ENCODE results near the gene TSPAN14.
"Not testable (repeated sequence)": the region's sequence is repeated elsewhere in the genome, so short reads cannot be mapped to it uniquely, and the experiment has no call there.

Gene TSPAN14

DNA sequence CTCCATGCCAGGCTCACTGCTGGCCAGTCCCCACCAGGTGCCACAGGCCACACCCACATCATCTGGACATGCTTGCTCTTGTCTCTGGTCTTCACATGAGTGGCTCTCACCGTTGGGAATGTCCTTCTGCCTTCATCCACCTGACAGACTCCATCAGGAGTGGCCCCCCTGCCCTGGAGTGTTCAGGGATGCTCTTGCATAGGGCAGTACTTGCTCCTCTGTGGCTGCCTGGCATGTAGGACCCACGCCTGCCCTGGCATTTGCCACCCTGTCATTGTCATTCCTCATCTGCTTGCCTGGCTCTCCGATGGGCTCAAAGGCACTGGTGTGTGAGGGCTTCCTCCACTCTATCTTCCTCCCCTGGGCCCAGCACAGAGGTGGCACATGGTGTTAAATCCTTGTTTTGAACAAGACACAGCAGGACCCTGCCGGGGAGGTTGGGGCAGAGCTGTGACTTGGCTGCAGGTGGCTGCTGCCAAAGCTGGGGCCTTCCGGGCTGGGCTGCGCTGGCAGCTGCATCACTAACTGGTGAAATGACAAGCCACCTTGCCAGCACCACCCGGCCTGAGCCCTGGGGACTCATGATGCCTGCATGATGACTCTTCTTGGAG lies 85.4 kb downstream of the TSPAN14 start:
- DNase-seq (ENCODE audit: low read depth in 4 of 4, low spot score in 1 of 4) = no peak

DNA sequence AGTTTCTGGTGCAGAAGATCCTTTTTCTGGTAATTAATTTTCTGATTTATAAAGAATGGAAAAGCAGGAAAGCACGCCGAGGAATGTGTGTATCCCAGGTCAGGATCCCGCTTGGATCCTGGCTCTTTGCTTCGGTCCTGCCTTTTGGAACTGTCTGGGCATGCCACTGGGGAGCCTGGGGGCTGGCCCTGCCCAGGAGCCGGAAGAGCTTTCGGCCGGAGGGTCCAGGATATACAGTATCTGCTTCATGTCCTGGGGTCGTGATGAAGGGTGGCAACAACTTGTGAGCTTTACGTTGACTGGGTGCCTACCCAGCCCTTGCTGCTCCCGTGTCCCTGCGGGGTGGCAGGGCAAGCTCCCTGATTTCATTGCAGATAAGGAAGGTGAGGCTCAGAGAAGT lies 86.0 kb downstream of the TSPAN14 start:
- no peak for DNase-seq (ENCODE audit: low read depth in 4 of 4, low spot score in 1 of 4)

DNA sequence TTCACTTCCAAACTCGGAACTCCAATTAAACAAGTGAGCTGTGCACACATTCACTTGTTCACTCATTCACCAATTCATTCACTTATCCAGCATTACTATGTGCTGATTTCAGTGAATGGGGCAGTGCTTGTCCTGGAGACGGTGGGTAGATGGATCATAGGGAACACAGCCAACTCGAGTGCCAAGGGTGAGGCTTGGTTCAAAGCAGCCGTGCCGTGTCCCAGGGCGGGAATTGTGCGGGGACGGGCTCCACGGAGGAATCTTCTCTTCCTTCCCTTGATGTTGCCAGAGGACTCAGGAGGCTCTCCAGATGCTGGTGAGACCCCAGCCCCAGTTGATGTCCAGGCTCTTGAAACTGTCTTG lies 86.5 kb downstream of the TSPAN14 start:
- no peak for DNase-seq (ENCODE audit: low read depth in 4 of 4, low spot score in 1 of 4)

DNA sequence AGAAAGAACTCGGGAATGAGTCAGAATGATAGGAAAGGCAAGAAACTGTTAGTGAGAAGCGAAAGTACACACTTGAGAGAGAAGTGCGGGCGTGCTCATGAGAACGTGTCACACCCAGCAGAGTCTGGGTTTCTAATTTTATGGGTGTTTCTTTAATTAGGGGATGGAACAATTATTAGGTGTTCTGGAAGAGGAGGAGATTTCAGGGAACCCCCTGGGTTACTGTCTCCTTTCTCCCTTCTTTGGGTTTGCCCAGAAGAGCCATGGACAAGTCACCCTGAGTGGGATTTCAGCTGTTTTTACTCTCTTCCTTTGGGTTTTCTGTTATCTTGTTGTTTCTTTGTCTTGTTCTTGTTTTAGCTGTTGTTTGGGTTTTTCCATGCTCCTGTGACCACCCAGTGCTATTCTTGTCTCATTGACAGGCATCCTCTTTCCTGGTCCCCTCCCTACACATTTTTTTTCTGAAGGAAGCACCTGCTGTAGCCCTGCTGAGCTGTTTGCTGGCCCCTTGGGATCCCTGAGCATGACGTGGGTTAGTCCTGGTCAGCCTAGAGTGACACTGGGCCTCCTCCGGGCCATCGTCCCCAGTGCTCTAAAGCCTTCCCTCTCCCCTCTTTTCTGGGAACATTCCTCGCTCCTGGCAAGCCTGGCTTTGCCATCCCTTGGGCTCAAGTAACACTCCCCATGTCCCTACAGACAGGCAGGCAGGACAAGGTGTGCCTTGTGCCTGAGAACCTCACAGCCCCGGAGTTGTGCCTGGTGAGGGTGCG lies 87.1 kb downstream of the TSPAN14 start:
- DNase-seq (ENCODE audit: low read depth in 4 of 4, low spot score in 1 of 4) = no peak

DNA sequence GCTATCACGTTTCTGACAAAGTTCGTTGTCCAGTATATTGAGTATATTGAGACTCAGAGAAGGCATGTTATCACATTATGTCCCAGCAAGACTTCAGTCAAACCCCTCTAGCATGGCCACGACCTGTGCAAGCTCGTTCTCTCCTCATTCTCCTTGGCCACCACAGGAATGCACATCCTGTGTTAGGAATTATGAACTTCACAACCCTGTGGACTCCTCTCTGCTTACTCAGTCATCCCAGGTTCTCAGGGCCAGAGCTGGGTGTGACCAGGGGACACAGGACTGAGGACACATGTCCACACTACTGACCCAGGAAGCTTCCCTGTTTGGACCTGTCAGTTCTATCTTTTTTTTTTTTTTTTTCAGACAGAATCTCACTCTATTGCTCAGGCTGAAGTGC lies 87.9 kb downstream of the TSPAN14 start:
- no peak for DNase-seq (ENCODE audit: low read depth in 4 of 4, low spot score in 1 of 4)

DNA sequence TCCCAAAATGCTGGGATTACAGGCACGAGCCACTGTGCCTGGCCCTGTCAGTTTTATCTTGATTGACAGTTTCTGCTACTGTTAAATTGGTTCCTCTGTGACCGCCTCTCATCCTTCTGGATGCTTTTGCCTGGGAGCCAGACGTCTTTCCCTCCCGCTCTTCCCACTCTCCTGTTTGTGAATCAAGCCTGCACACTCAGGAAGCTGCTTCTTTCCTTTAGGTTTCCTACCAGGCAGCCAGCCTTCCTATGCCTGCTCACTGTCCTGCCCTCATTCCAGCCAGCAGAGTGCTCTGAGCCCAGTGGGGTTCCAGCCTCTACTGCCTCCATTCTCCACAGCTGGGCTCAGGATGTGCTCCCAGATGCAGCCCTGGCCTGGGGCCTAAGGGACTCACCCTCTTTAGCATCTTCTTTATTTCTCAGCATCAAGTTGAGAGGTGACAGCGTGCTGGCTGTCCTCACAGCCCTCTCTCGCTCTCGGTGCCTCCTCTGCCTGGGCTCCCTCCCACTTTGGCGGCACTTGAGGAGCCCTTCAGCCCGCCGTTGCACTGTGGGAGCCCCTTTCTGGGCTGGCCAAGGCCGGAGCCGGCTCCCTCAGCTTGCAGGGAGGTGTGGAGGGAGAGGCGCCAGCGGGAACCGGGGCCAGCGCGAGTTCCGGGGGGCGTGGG lies 88.7 kb downstream of the TSPAN14 start:
- DNase-seq (ENCODE audit: low read depth in 4 of 4, low spot score in 1 of 4) = no peak

DNA sequence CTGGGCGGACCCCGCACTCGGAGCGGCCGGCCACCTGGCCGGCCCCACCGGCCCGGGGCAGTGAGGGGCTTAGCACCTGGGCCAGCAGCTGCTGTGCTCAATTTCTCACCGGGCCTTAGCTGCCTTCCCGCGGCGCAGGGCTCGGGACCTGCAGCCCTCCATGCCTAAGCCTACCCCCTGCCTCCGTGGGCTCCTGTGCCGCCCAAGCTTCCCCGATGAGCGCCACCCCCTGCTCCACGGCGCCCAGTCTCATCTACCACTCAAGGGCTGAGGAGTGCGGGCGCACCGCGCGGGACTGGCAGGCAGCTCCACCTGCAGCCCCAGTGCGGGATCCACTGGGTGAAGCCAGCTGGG lies 89.2 kb downstream of the TSPAN14 start:
- not testable (repeated sequence) for DNase-seq (ENCODE audit: low read depth in 4 of 4, low spot score in 1 of 4)

DNA sequence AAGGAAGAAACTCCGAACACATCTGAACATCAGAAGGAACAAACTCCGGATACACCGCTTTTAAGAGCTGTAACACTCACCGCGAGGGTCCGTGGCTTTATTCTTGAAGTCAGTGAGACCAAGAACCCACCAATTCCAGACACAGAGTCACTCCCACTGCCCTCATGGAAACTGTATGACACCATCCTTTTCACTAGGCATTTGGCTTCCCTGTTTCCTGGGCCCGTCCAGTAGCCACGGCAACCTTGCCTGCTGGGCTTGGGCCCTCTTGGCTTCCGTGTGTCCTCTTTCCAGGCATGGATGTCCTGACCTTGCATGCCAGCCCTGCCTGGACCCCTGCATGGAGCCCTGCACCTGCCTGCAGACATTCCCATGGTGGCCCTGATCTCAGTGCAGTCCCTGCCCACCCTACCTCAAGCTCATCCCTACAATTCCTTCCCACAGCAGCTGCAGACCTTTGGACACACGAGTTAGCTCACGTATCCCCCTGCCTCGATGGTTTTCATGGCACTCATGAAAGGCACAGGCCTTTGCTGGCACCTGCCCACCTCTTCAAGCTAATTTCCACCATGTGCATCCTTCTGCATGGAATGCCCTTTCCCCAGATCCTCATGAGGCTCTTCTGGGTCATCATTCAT lies 90.3 kb downstream of the TSPAN14 start:
- DNase-seq (ENCODE audit: low read depth in 4 of 4, low spot score in 1 of 4) = no peak

DNA sequence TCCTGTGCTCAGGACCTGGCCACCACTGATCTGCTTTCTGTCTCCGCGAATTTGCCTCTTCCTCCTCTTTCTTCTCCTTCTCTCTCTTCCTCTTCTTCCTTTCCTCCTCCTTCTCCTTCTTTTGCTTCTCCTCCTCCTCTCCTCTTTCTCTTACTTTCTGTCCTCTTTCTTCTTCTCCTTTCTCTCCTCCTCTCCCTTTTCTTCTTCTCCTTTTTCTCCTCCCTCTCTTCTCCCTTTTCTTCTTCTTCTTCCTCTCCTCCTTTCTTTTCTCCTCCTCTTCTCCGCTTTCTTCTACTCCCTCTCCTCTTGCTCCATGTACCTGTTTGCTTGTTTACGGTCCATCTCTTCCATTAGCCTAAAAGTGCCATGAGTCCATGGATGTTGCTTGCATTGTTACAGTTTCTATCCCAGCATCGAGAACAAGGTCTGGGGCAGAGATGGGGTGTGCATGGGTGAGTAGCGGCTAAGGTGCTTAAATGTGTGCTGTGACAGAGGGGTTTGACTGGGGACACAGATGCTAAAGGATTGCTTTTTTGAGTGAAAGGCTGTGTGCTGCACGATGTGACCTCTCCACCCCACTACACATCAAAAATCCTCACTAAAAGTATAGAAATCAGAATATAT lies 91.3 kb downstream of the TSPAN14 start:
- DNase-seq (ENCODE audit: low read depth in 4 of 4, low spot score in 1 of 4) = no peak

DNA sequence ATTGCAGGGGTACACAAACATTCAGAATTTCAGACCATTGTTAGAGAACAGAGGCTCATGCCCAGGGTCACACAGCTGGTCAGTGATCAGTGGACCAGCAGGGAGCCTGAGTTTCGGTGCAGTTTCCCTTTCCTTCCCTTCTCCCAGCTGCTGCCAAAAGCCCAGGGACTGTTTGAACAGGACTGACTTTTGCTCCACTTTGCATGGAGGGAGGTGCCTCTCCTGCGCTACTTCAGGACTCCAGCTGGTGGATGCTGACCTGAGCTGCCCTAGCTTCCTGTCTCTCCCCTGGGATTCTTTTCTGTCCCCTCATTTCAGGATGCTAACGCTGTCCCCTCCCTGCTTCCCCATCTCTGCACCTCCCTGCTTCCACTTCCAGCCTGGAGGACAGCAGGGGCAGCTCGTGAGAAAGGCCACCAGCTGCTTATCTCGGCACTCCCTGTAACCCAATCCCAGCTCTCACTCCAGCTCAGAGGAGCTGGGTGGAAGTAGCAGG lies 98.1 kb downstream of the TSPAN14 start:
- DNase-seq (ENCODE audit: low read depth in 4 of 4, low spot score in 1 of 4) = no peak

DNA sequence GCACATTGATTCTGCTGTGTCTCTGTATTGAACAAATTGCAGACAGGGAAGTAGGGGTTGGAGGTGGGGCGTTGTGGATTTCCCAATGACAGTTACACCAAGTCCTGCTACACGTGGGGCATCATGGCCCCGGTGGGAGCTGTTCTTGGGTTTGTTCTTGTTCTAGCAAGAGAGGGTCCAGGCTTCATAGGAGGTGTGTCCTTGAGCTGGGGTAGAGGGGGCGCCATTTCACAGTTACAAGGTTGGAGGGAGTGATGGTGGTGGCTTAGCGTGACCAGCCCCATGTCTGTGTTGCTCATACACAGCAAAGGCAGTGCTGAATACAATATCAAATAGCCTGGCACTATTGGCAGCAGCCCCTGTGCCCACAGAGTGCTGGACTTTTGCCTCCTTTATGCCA lies 99.3 kb downstream of the TSPAN14 start:
- no peak for DNase-seq (ENCODE audit: low read depth in 4 of 4, low spot score in 1 of 4)

DNA sequence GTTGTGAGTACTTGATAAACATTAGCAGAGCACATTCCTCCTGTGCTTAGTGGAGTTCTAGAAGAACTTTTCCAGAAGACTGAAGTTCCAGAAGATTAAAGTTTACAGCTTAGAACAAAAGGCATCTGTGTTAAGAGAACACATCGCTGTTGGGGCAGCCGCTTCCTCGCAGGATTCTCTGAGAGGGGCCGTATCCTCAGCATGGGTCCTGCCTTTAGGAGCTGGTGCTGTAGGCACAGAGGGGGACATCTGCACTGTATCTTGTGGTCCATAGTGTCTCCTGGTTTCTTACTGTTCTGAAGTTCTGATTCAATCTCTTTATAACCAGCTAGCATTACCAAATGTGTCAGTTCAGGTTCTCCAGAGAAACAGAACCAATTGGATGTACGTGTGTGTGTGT lies 99.9 kb downstream of the TSPAN14 start:
- no peak for DNase-seq (ENCODE audit: low read depth in 4 of 4, low spot score in 1 of 4)

DNA sequence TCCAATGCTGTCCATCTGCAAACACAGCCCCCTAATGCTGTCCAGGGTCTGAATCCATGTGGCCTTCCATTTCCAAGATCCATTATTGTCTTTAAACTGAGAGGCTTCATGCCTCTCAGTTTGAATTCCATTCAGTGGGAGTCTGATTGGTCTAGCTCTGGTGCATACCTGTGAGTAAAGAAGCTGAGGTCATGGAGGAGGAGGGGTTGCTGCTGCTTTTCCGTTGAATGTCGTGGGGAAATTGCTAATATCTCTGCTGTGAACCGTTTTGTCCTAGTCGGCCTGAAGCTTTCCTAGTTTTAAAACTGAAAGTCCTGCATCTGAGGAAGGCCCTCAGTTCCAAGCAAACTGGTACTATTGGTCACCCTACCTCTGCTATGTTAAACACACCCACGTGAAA lies 101.3 kb downstream of the TSPAN14 start:
- DNase-seq (ENCODE audit: low read depth in 4 of 4, low spot score in 1 of 4) = no peak

DNA sequence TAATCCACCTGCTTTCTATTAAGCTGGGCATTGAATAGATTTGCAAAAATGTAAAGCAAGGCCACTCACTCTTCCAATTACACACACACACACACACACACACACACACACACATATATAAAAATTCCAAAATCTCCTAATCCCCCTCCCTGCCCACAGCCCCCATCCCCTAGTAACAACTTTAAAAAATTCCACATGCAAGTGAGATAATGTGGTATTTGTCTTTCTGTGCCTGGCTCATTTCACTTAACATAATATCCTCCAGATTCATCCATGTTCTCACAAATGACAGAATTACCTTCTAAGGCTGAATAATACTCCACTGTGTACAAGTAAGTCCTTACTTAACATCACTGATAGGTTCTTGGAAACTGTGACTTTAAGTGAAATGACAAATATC lies 107.8 kb downstream of the TSPAN14 start:
- DNase-seq (ENCODE audit: low read depth in 4 of 4, low spot score in 1 of 4) = no peak

DNA sequence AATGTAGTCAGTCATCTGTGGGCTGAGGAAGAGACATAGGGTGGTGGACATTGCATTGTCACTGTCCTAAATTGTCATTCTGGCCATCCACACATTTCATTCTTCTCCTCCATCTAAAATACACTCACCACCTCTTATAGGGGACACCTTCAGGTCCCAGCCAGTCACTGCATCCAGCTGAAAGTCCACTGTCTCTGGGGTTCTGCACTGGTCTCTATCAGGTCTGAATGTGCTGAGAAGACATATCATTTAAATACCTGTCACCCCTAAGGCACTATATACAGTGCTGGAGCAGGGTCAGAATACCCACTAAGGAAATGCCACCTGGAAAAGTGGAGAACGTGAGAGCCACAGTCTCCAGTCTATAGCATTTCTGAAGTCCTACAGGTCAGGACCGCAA lies 113.2 kb downstream of the TSPAN14 start:
- no peak for DNase-seq (ENCODE audit: low read depth in 4 of 4, low spot score in 1 of 4)

DNA sequence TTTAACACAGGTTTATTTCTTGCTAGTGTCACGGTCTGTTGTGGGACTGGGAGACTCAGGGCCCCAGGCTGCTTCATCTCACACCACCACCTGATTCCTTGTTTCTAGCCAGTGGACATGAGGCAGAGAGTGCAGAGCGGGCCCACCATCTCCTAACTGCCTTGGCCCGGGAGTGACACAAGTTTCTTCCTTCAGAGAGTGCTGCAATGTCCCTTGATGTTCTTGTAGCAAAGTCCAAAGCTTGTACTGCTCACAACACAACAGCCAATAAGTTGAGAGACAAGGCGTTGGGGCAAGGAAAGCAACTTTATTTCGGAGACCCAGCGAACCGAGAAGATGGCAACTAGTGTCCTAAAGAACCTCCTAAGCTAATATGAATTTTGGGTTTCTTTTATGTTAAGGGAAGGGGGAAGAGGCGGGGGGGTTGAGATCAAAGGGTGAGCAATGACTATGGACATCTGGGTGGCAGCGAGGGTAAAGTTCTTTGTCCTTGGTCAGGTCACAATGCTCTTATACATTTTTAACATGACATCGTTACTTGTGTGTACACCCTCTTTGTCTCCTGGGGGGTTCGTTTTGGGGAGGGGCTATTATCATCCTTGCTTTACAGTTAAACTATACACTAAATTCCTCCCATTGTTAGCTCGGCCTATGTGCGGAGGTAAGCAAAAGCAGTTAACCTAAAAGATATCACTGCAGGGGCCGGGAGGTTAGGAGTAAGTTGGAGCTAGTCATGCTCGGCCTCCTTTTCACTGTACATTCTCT lies 115.2 kb downstream of the TSPAN14 start:
- DNase-seq (ENCODE audit: low read depth in 4 of 4, low spot score in 1 of 4) = no peak

DNA sequence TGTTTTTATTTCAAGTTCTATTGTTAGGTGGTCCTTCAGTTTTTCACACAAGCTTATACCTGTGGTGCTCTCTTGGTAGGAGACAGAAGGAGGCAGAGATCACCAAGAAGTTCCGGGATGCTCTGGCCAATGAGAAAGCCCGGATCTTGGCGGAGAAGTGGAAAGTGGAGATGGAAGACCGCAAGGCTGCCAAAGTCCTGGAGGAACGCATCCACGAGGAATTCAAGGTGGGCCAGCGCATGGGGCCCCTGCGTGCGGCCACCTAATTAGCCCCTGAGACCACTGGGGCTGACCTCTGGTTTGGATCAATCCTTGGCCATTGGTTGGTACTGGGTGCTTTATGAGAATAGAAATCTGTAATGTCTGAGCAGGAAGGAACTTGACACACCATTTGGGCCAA lies 117.2 kb downstream of the TSPAN14 start:
- no peak for DNase-seq (ENCODE audit: low read depth in 4 of 4, low spot score in 1 of 4)

DNA sequence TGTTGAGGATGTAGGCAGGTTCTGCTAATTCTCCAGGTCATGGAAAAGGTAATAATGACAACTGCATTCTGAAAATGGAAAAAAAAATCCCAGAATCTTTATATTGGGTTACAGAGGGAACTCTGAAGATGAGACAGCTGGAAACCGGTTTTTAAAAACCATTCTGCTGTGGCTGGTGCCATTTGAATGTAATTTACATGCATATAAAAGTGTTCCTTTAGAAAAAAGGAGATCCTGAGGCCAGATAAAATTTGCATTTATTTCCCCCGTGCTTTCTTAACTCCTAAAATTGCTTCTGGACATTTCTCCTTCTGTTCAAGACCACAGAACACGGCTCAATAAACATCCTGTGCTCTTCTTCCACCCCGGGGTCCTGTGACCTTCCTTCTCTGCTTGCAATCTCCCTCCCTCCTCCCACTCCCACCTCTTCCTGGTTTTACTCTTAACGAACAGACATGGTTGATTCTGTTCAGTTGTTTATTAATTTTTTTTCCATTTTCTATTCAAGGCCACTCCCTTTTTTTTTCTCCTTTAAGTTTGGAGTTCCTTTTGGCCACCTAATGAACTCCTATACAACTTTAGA lies 125.2 kb downstream of the TSPAN14 start:
- DNase-seq (ENCODE audit: low read depth in 4 of 4, low spot score in 1 of 4) = no peak

DNA sequence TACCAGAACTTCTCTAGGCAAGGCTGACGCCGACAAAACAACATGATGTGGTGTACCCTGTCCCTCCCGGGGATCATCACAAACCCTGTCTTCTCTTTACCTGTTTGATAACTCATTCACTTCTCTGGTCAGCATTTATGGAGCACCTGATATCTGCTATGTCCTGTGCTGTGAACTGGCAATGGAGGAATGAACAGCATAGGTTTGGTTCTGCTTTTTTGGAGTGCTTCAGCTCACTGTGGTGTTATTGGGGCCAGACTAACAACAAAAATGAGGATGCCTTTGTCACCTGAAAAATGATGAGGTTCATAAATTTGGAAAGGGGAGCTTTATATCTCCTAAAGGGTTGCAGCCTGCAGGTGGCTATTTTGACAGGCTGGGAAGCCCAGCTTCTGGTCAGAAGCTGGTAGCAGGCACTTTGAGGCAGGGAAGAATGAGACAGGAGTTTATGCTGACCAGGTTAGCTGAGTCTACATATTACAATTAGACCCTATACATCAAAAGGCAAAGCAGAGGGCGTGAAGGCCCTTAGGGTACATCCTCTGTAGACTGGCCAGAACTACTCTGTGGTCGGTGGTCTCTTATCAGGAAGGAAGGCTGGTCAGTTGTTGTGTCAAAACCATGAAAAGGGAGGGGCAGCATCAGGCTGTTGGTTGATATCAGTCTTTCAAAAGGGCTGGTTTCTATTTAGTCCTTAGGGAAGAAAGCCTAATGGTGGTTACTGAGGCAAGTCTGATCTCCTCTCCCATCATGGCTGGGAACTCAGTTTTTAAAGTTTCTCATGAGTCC lies 125.9 kb downstream of the TSPAN14 start:
- no peak for DNase-seq (ENCODE audit: low read depth in 4 of 4, low spot score in 1 of 4)

Data from stimulated activated CD4-positive, alpha-beta T cell treated with anti-CD3 and anti-CD28 coated beads, Interleukin-1b, Interleukin-23, amount 100 ng/mL, for 24 hours (primary cell).